ENCODE data around the gene DUSP7.

DUSP7 gene

DNA sequence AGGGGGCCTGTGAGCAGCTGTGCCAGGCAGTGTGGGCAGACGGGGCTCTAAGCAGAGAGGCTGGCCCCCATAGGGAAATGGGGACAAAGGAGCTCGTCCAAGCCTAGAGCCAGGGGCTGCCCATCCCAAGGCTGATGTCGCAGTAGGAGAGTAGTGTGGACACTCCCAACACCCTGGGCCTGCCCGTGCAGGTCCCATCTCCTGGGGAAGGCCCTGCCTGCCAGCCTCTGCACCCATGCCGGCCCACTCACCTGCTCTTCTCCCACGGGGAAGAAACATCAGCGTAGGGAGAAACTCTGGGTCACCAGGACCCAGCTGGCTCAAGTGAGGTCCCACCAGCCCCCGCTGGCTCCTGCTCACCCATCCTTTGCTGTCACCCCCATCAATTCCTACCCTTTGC lies 10.7 kb upstream of the DUSP7 start:
- DNase-seq, result no peak

DNA sequence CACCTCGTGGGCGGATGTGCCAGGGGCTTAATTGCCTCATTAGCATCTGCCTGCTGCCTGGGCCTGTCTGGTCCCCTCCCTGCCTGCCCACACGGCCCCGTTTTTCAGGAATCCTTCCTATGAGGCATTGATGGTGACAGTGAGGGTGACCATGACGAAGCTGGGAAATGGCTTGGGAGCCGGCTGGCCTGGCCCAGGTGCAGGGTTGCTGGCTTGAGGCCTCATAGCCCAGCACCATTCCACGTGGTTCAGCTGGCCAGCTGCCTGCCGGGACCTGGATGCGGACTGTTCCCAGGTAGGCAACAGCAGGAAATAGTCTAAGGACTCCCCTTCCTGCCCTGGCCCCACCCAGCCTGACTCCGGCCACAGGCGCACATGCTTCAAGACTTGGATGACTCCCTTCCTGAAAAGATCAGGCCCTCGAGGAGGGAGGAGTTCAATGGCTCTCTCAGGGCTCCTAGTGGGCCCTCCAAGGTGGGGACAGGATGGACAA lies 8.9 kb upstream of the DUSP7 start:
- DNase-seq, result no peak

DNA sequence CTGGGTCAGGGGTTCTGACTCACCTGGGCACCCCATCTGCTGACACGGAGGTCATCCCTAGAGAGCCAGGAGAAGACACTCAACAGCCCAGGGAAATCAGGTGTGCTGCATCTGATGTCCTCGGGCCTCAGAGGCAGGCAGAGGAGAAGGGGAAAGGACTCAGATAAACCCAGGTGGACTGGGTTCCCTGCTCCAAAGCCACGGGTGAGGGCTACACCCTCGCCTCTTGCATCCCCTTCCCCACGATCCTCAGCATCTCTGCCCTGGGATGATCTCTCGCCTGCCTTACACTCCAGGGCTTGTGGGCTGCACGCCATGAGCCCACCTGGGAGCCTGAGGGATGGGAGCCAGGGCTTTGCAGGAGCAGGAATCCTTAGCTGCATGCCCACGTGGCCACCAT lies 8.2 kb upstream of the DUSP7 start:
- no peak for DNase-seq

DNA sequence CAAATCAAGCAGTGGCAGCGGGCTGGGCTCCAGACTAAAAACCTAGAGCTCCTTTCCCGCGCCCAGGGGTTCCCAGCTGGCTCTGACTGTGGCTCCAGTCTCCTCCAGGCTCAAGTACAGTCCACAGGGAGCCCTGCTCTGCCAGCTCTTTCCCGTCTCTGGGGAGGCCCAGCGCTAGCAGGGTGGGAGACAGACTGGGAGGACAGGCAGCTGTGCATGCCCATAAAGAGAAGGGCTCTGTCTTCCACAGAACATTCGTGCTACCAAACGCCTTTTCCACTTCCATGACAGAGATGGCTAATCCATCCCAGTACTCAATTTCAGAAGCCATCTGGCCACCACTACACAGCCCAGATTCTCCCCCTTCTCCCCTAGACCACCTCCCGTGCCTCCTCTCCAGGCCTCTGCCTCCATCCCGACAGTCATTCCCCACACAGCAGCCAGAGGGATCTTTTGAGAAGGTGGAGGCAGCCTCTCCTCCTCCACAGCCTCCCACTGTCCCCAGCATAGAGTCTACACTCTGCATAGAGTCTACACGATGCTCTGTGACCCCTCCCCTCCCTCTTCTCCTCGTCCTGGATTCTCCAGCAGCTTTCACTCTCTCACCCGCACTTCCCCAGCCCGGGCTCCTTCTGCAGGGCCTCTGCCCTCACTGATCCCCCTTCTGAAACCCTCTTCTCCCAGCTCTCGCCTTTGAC lies 6.8 kb upstream of the DUSP7 start:
- DNase-seq, result no peak

DNA sequence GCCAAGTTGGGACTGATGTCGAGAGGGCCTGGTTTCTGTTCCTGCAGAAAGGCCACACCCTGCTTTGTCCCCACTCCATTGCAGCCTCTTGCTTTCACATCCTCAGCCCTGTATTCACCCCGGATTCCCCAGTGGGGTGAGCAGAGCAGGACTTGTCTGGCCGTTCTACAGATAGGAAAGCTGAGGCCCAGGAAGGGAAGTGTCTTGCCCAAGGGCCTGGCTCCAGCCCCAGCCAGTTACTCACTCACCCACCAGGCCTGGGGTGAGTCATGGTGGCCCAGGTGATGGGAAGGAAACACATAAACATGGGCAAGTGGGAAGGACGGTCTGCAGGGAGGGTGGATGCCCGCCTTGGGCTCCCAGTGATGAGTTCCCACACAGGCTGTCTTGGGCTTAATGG lies 6.1 kb upstream of the DUSP7 start:
- DNase-seq, result no peak

DNA sequence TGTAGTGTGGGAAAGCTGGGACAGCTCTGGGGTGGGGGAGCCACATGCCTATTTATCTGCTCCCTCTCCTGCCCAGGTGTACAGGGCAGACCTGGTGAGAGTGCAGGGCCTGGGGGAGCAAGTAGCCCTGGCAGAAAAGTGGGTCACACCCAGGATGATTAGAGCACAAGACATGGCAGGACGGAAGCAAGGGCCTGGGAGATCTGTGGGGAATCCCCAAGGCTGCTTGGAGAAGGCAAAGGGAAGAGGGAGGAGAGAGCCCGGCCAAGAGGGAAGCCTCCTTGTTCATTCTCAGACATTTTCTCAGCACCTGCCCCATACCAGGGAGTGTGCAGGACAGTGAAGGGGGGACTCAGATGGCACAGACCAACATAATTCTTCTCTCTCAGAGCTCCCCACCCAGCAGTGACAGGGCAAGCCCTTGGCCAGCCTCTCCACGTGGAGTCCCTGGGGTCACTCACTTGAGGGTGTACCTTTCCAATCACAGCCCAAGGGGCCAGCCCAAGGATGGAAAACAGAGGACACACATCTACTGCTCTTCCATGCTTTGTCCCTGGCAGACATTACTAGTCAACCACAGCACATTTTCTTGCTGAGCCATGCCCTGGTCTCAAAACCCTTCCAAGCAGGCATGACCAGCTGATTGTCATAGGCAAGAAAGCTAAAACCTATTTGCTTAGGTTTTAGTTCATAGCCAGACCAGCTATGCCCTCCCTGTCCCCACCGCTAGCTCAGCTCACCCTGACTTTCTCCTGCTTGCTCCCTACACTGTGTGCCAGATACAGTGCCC lies 4.9 kb upstream of the DUSP7 start:
- DNase-seq, result no peak

DNA sequence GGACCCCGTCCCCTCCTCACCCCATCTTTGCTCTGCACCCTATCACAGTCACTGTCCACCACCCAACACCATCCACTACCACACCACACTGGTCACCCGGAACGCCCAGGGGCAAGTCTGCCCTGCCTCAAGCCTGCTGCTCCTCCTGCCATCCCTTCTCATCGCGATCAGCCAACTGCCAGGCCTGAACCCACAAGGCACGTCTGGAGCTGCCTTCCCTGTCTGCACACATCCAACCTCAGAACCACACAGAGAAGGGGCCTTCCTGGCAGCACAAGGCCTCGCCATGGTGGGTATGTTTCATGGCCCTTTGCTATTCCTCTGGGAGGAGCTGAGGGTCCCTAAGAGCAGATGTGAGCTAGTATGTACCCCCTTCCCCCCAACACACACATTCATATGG lies 3.4 kb upstream of the DUSP7 start:
- DNase-seq, result no peak

DNA sequence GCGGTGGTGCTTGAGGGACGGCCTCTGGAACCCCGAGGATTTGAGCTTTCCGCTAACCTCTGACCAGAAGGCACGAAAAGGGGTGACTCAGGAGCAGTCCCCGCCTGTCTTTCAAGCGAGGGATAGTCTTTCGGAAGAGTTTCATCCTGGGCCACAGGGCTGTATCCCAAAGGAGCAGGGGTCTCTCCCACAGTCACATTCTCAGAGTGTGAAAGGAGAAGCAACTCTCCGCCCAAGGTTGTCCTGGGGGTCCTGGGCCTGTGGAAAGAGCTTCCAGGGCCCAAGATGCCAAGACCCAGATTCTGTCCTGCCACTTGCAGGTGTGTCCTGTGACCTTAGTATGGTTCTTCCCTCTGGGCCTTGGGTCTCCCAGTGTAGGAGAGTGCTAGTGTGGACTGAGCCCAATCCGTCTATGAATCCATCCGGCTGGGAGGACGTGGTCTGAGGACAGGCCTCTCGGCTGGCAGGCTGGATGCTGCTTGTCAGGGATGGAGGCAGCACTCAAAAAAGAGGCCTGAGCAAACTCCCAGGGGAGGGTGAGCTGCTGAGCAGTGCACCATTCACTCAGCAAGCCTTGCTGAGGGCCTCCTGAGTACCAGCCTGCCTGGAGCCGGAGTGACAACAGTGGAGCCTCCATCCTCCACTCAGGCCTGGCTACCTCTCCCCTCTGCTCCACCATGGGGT lies 1.6 kb upstream of the DUSP7 start:
- no peak for DNase-seq

DNA sequence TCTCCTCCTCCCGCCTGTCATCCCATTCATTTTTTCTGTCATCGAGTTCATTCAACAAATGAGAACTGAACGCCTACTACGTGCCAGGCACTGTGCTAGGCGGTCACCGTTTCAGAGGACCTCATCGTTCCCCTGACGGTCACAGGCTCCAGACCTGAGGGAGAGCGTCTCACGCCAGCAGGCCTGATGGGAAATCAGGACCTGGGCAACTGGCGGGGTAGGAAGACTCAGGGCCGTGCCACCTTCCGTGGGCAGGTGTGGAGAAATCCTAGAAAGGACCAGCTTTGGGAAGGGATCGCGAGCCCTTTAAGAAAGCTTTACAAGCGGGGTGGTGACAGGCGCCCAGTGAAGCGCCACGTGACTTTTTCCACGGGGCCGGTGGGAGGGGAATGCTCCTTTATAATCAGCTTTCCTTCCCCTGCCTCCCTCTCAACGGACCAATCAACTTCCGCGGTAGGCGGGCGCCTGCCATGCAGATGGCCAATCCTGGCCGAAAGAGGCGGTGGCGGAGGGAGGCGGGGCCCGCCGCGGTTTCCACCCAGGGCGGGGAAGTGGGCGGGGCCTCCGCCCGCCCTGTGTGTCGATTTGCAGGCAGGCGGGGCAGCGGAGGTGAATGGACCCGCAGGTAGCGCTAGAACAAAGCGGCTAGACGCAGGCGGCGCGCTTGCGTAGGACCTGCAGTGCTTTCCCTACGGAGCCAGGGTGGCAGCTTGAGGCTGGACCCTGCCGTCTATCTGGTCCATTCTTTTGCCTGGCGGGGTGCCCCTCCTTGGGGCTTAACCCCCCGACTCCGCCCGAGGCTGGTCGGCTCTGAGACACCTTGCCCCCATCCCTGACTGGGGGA lies 819 bp upstream of the DUSP7 start:
- peak; percentile 100 for DNase-seq

DNA sequence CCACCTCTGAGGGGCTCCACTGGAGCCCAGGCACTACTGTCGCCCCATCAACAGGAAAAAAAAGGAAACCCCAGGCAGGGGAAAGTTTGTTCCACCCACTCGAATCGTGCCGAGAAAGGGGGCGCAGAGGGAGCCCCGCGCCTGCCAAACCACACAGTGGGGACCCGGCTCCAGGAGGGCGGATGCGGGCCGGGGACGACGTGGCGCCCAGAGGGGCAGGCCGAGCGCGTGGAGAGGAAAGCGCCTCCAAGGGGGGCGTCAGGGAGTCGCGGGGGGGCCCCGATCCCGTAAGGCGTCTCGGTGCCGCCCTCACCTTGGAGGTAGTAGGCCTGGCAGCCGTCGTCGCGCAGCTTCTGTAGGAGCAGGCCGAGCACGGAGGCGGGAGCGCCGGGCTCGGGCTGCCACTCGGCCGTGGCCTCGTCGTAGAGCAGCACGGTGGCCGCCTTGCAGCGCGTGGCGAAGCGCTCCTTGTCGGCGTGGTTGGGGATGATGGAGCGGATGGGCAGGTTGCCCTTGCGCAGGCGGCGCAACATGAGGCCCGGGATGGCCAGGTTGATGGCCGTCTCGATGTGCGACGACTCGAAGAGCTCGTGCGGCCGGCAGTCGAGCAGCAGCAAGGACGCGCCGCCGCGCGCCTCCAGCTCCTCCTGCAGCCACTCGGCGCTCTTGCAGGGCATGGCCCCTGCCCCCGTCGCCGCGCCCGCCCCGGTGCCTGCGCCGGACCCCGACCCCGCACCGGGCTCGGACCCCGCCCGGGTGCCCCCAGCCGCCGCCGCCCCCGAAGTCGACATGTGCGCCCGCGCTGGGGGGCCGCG lies 627 bp downstream of the DUSP7 start:
- DNase-seq, result peak; percentile 68

DNA sequence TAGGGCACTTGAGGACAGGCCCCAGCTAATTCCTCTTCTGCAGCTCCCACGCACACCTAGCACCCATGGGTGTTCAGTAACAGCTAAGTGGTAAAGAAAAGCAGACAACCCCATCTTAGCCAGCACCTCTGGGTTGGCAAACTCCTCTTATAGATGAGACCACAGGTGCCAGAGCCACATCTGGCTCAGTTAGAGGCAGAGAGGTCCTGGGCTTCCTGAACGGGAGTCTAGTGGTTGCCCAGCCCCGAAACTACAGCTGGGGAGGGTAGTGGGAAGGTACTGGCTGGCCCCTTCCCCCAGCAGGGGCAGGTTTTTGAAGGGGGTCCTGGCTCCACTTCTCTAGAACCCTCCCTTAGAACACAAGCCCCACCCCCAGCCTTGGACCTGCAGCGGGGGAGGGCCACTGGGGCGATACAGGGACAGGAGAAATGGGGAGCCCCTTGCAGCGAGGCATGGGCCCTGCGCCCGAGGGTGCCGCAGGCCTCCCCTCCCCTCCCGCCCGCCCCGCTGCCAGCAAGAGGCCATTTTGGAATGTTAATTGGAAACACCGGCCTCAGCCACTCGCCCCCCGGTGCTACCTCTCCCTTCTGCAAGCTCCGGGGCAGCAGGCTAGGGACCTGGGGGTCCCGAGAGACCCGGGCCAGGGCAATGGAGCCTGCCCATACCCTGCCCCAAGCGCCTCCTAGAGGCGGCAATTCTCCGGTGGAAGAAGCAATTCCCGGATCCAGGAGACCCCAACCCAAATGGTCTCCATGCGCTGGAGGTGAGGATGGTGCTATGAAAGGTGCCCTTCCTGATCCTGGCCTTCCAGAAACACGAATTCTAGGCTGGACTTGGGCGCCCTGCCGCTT lies 1.5 kb downstream of the DUSP7 start:
- no peak for DNase-seq

DNA sequence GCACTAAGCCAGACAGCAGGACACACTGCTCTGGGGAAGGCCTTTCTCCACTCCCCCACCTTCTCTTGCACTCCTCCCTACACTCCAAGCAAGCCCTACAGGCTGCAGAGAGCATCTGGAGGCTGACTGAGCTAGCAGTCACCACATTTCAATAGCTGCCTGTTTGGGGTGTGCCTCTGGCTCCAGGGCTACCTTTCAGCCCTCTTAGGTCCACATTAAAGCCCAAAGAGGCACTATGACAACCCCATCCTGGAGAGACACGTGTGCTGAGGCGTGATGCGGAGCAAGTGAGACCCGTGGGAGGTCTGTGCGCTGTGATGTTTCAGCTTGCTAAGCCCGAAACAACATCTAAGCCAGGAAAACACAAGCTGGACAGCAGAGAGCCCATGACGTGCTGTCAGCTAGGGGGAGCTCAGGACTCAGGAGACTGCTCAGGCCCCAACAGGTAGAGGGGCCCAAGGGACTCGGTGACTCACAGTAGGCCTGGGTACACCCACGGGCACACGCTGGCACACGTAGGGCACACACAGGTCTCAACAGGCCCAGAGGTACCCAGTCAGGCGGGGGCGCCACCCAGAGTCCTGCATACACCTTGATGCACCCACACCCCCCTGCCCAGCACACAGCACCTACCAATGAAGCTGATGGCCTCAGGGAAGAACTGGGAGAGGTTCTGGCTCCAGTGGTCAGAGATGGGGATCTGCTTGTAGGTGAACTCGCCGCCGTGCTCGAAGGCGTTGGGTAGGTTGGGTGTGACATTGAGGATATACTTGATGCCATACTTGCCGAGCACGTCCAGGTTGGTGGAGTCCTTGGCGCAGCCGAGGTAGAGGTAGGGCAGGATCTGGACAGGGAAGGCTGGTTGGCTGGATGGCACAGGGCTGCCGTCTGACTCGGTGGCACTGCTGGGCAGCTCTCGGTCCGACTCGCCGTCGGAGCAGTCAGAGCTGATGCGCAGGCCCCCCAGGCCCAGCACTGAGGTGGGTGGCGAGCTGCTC lies 2.8 kb downstream of the DUSP7 start:
- DNase-seq, result no peak

DNA sequence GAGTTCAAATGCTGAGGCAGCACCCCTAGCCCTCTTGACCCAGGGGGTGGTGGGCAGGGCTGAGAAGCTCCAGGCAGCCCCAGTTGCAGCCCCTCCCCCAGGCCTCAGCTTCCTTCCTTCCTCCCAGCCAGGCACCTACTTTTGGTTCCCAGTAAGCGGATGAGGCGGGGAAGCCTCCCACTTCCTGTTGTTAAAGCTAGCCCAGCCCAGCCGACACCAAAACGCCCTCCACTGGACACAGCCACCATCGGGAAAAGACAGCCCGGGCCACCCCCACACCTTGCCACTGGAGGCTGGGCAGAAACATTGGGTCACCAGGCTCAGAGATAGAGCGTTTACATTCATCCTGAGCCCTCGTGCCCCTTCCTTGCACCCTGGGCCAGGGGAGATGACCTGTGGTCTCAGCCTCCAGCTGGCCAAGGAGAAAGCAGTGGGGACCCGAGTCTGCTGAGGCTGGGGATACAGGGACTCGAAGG lies 3.5 kb downstream of the DUSP7 start:
- DNase-seq, result peak; percentile 87

DNA sequence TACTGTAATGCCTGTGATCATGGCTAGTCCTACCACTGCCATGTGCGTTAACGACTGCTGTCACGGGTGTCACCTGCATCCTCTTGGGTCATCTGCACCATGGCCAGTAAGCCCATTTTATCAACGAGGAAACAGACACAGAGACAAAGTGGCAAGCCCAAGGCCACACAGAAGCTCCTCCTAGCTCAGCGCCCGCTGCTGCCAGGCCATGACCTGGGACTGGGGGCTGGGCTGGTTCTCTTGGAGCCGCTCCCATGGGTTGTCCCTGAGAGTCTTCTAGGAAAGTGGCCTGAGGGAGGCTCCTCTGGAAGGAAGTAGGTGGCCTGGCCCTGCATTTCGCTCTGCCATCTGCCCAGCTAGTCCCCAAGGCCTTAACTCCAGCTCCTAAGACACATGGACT lies 4.9 kb downstream of the DUSP7 start:
- DNase-seq, result no peak

DNA sequence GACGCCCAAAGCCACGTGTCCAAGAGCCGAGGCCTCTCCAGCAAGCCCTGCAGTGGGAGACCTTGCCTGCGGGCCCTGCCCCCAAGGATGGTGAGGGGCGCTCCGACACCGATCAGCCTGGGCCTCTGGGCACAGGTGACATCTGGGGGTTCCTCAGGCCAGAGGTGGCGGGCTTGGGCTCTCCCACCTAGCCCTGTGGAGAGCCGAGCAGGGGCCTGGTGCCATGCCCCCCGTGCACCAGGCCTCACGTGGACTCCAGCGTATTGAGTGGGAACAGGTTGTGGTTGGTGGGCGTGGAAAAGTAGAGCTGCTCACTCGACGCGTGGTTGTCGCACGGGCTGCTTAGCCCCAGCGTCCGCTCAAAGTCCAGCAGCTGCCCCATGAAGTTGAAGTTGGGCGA lies 5.8 kb downstream of the DUSP7 start:
- no peak for DNase-seq

DNA sequence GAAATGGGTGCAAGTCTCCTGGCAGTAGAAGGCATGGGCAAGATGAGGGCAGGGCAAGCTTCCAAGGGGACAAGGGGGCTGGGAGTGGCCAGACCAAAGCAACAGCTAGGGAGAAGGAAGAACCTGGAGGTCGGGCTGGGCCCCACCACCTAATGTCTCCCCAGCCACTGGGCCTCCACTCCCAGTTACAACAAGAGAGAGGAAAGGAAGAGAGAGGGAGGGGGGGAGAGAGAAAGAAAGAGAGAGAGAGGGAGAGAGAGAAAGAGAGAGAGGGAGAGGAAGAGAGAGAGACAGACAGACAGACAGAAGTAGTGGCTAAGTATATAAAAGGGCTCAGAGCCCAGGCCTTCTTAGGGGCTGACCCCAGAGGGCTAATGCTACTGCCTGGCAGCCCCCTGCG lies 6.9 kb downstream of the DUSP7 start:
- DNase-seq, result no peak

DNA sequence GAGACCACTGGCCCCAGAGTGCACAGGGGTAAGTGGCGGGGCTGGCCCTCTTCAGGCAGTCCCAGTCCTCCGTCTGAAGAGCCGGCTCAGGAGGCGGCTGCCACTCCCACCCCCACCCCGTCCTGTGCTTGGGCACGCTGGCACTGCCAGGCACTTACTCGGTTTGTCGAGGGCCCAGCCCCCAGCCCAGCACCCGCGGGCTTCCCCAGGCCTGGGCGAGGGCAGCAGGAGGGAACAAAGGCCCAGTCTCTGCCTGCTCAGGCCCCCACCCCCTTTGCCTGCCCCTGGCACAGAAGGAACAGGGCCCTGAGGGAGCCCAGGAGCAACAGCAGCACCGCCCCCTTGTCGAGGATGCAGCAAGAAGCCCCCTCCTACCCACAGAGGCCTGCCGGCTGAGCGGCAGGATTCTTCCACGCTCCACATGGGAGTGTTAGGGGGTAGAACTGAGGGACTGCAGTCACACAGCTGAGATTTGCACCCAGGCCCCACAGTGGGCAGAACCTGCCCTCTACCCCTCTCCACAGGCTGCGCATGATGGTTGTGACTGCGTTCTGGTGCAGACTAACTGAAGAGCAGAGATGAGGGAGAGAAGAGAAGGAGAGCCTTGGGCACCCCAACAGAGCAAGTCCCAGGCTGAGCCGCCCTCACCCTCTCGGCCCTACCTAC lies 8.9 kb downstream of the DUSP7 start:
- no peak for DNase-seq

DNA sequence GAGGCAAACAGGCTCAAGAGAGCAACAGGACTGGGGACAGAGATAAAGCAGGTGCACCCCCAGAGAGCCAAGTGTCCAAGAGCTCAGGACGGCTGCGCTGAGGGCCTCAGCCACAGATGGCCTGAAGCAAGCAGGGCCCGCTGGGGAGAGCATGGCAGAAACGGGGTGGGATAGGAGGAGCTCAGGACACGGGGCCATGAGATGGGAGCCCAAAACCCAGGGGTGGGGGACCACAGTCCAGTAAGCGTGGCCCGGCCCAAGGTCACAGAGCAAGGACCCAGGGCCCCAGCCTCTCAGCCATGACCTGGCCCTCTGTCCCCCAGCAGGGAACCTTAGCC lies 9.5 kb downstream of the DUSP7 start:
- DNase-seq, result no peak

All from femur (tissue), 1 donor.